Effector memory CD4-positive, alpha-beta T cell (primary cell): ENCODE measurements around the gene MCF2L.

ENCODE experiments used
- DNase-seq, 3 donors: peaks; one replicate each; pipeline ENCODE4 v3.0.0-alpha.2; 2020
- H3K27ac ChIP-seq: 2 replicates; pipeline ENCODE4 v1.7.0; 2013; ENCODE audit warnings: mild to moderate bottlenecking, low read length, moderate library complexity; ENCODE audit not compliant: insufficient read depth, poor library complexity, severe bottlenecking
- H3K27me3 ChIP-seq: replicated peaks from 2 replicates; pipeline ENCODE4 v1.7.0; 2013; ENCODE audit warnings: mild to moderate bottlenecking, low read length; ENCODE audit not compliant: insufficient read depth, control insufficient read depth, poor library complexity, severe bottlenecking
- H3K36me3 ChIP-seq: 2 replicates; pipeline ENCODE4 v1.7.0; 2013; ENCODE audit warnings: mild to moderate bottlenecking, low read length, moderate library complexity; ENCODE audit not compliant: control insufficient read depth, insufficient read depth
- H3K4me1 ChIP-seq: 2 replicates; pipeline ENCODE4 v1.7.0; 2013; ENCODE audit warnings: low read length, mild to moderate bottlenecking; ENCODE audit not compliant: control insufficient read depth, insufficient read depth, poor library complexity, severe bottlenecking
- H3K4me3 ChIP-seq: 2 replicates; pipeline ENCODE4 v1.7.0; 2013; ENCODE audit warnings: low read length, low read depth, mild to moderate bottlenecking; ENCODE audit not compliant: insufficient read depth, poor library complexity, severe bottlenecking
- H3K9me3 ChIP-seq: 2 replicates; pipeline ENCODE4 v1.7.0; 2013; ENCODE audit warnings: mild to moderate bottlenecking, low read length, moderate library complexity; ENCODE audit not compliant: control insufficient read depth

MCF2L gene

DNA sequence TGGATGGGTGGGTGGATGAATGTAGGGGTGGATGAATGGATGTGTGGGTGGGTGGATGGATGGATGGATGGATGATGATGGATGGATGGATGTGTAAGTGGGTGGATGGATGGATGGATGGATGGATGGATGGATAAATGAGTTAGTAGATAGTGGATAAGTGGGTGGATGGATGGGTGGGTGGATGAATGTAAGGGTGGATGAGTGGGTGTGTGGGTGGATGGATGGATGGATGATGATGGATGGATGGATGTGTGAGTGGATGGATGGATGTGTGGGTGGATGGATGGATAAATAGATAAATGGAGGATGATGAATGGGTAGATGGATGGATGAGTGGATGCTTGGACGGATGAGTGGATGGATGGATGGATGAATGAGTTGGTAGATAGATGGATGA, 3.2 kb downstream of the MCF2L start:
- no peak overlapping the region for H3K27ac ChIP-seq
- no peaks in the 10 kb centered on the region for H3K27me3 ChIP-seq
- no peak overlapping the region for H3K4me3 ChIP-seq

DNA sequence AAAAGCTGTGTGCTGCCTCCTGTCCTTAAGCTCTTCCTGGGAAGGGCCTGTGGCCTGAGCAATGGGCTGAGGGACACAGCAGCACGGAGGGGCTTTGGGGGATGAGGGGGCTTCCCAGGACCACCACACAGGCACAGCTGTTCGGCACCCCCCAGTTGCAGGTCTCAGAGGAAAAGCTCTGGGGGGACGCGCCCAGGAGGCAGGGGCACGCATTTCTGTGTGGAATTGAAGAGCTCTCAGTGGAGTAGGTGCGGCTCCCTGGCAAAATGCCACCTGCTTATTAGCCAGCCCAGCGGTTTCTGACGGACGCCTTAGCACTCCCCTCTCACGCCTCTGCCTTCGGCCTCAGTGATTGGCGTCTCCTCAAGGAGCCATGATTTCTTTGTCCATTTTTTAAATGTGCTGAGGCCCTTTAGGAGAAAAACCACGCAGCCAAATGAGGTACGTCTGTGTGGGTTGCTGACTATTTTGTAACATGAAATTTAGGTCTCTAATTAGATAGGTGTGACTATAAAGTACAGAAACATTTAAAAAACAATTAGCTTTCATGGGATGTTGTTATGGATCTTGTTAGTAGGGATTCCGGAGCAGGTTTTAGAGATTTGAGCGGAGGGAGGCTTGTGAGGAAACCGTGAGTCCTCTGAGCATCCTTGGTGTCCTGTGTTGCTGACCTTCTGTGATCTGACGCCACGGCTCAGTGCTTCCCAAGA, 4.0 kb downstream of the MCF2L start:
- Histone ChIP-seq H3K4me1 (peaks cover 4% of the 10 kb centered on the region), H3K4me3 (no peak overlapping the region), H3K9me3 (no peaks in the 10 kb centered on the region), H3K36me3 (no peaks in the 10 kb centered on the region), H3K27me3 (no peaks in the 10 kb centered on the region), H3K27ac (no peak overlapping the region)
- no peak for DNase-seq

More for the DNA sequence above, 3.2 kb downstream of the MCF2L start:
- DNase-seq = no peak
- Histone ChIP-seq H3K4me1 (peaks cover 4% of the 10 kb centered on the region), H3K9me3 (no peaks in the 10 kb centered on the region), H3K36me3 (no peaks in the 10 kb centered on the region)

DNA sequence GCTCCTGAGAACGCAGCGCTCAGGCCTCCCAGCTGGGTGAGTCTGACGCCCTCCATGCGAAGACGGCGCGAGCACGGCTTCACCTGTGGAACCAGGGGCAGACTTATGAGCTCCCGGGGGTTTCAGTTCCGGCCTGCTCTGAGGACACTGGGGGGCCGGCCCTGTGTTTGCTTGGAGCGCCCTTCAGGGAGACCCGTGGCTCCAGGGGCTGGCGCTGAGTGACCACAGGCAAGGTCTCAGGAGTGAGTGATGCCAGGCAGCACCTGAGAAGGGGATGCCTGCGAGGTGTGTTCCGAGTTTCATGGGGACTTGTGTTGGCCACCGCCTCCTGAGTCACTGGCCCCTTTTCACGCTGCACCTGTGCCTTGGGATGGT, 4.5 kb downstream of the MCF2L start:
- no peak for DNase-seq
- Histone ChIP-seq H3K4me3 (no peak overlapping the region), H3K27ac (no peak overlapping the region), H3K9me3 (no peaks in the 10 kb centered on the region), H3K36me3 (no peaks in the 10 kb centered on the region), H3K4me1 (peaks cover 2% of the 10 kb centered on the region), H3K27me3 (no peaks in the 10 kb centered on the region)

DNA sequence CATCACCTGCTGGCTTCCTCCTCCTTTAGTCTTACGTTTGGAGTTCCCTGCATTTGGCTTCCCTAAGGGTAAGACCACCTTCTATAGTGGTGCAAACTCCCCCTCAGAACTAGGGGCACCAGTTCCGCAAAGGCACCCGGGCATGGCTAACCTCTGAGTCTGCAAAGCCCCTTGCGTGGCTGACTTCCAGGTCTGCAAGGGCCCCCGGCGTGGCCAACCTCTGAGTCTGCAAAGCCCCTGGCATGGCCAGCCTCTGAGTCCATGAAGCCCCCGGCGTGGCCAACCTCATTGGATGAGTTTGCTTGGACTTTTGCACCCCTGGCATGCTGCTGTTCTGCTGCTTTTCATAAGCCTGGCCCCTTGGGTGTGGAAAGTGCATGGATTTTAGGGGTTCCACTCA, 5.1 kb downstream of the MCF2L start:
- no peaks in the 10 kb centered on the region for H3K9me3 ChIP-seq

GRCh38 chr13:112974671-112975070, 5.7 kb downstream of the MCF2L start:
- Histone ChIP-seq H3K36me3 (no peaks in the 10 kb centered on the region), H3K9me3 (no peaks in the 10 kb centered on the region), H3K4me1 (no peaks in the 10 kb centered on the region), H3K27ac (no peak overlapping the region), H3K27me3 (no peaks in the 10 kb centered on the region), H3K4me3 (no peak overlapping the region)
- no peak for DNase-seq

More for the DNA sequence above, 5.1 kb downstream of the MCF2L start:
- no peak for DNase-seq
- no peaks in the 10 kb centered on the region for H3K36me3 ChIP-seq
- no peaks in the 10 kb centered on the region for H3K4me1 ChIP-seq
- no peak overlapping the region for H3K4me3 ChIP-seq
- no peak overlapping the region for H3K27ac ChIP-seq
- H3K27me3 ChIP-seq = no peaks in the 10 kb centered on the region

DNA sequence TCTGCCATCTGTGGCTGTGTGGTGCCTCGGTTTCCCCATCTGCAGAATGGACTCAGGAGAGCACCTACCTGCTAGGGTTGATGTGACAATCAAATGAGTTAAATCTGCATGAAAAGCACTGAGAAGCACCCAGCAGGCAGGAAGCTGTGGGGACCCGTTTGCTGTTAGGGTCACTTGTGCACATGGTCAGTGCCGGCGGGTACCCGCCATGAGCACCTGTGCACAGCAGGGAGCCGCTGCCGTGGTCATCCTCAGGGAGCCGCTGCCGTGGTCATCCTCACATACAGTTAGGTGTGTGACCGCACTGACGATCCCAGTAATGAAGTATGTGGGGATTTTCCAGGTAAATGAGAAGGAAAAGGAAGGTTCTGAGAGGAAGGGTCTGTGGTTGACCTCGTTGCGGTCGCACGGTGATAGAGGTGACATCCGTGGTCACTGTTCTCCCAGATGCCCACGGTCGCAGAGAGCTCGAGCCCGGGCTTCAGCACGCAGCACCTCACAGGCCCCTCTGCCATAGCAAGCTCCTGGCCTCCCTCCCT, 6.5 kb downstream of the MCF2L start:
- Histone ChIP-seq H3K27me3 (no peaks in the 10 kb centered on the region), H3K4me3 (no peak overlapping the region), H3K36me3 (no peaks in the 10 kb centered on the region), H3K4me1 (no peaks in the 10 kb centered on the region), H3K9me3 (no peaks in the 10 kb centered on the region), H3K27ac (no peak overlapping the region)
- no peak for DNase-seq

DNA sequence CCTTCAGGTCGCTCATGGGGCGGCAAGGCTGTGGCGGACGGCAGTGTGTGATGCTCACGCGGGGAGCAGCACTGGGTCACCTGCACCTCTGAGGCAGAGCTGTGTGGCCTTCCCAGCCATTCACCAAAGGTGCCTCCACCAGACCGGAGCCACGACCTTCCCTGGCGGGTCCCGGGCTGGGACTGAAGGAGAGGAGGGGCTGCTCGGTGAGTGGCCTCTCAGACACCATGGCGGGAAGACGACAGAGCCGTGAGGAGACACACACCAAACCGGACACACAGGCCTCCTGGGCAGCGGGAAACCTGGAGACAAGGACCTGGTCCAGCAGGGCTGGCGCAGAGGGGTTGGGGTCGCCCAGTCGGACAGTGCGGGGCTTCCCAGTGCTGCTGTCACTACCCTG, 7.5 kb downstream of the MCF2L start:
- Histone ChIP-seq H3K27ac (no peak overlapping the region), H3K9me3 (no peaks in the 10 kb centered on the region), H3K4me3 (no peak overlapping the region), H3K36me3 (no peaks in the 10 kb centered on the region), H3K27me3 (no peaks in the 10 kb centered on the region), H3K4me1 (no peaks in the 10 kb centered on the region)
- DNase-seq = no peak

DNA sequence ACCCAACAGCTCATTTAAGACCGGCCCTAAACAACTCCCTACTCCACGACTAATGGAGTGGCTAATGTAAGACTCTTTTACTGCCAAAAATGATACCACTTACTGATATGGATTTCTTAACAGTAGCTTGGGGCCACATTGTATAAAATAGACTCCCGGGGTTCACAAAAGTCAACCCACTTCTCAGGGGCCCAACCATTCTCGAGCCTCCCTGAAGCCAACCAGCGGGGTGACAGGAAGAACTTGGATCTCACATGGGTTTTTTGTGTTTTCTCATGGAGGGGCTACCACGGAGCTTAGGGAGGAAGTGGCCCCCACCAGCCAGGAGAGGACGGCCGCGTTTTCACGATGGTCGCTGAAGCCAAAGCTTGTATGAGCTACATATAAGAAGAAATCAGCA, 8.1 kb downstream of the MCF2L start:
- Histone ChIP-seq H3K4me1 (no peaks in the 10 kb centered on the region), H3K4me3 (no peak overlapping the region), H3K27me3 (no peaks in the 10 kb centered on the region), H3K9me3 (no peaks in the 10 kb centered on the region), H3K36me3 (no peaks in the 10 kb centered on the region), H3K27ac (no peak overlapping the region)
- no peak for DNase-seq

- DNase-seq = no peak
- no peaks in the 10 kb centered on the region for H3K9me3 ChIP-seq
- H3K27ac ChIP-seq = no peak overlapping the region
- no peaks in the 10 kb centered on the region for H3K27me3 ChIP-seq
- H3K4me1 ChIP-seq = no peaks in the 10 kb centered on the region
- H3K4me3 ChIP-seq = no peak overlapping the region
- H3K36me3 ChIP-seq = no peaks in the 10 kb centered on the region
These were observed 8.5 kb downstream of the MCF2L start for GRCh38 chr13:112977525-112977924.

DNA sequence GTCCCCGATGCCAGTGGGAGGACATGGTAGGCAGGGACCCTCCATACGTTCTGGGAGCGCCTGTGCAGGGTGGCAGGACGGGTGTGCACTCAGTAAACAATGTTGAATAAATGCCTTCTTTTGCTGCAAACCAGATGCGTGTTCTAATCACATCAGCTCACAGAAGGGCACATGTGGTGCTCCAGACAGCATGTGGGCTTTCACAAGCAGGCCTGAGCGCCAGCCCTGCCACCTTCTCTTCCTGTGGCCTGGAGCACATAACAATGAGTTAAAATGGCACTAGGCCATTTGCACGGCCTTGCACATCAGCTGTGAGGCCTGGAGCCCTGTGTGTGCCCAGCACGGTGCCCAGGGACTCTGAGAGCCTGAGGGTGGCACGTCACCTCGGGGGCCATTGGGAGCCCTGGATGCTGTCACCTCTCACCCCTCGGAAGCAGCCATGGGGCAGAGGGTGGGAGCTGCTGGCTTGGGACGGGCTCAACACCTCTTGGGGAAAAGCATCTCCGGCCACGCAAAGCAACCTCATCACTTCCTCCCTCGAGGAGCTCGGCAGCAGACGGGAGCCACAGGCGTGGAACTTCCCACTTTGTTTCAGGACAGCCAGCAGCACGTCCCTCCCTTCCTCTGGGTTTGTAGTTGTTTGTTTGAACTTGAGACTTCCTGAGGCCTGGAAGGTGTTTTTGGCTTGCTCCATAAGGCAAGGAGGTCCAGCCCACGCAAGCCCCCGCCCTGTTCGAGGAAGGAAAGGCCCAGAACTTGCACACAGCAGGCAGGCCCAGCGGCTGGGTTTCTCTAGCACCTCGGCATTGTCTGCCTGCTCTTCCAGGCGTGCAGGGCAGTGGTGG, 9.8 kb downstream of the MCF2L start:
- Histone ChIP-seq H3K27me3 (no peaks in the 10 kb centered on the region), H3K4me1 (no peaks in the 10 kb centered on the region), H3K9me3 (no peaks in the 10 kb centered on the region), H3K36me3 (no peaks in the 10 kb centered on the region), H3K27ac (no peak overlapping the region), H3K4me3 (no peak overlapping the region)
- no peak for DNase-seq
